Astrocyte of the spinal cord (primary cell): ENCODE data around the gene SPO11.
"Not testable (repeated sequence)": the region's sequence is repeated elsewhere in the genome, so short reads cannot be mapped to it uniquely, and the experiment has no call there.

Source experiments
- DNase-seq: peaks from one replicate; pipeline ENCODE4 v3.0.0; 2011; ENCODE audit warnings: low read depth, low spot score
- H3K4me3 ChIP-seq: 2 replicates; pipeline ENCODE4 v1.5.1; 2011; ENCODE audit warnings: low read depth, mild to moderate bottlenecking, low read length, moderate library complexity
- CTCF ChIP-seq: IDR thresholded peaks from 2 replicates; pipeline ENCODE4 v1.5.1; 2012; ENCODE audit warnings: low read depth, mild to moderate bottlenecking, low read length, inconsistent platforms
- in situ Hi-C: cut with HindIII; loops from 2 replicates; pipeline ENCODE4 v1.10.0; 2017; ENCODE audit warnings: low sequenced_read_pairs

SPO11 gene

GRCh38 chr20:57332105-57333089 is 2.8 kb downstream of the SPO11 start:
- no peak overlapping the region for H3K4me3 ChIP-seq
- in situ Hi-C loops: no loop called here
- no peak for TF ChIP-seq CTCF
- no peak for DNase-seq

GRCh38 chr20:57335392-57335791 is 5.8 kb downstream of the SPO11 start:
- DNase-seq: peak; percentile 16
- no peak for TF ChIP-seq CTCF
- in situ Hi-C loops: no loop called here
- H3K4me3 ChIP-seq: no peak overlapping the region

- H3K4me3 ChIP-seq: no peak overlapping the region
- in situ Hi-C loops: no loop called here
- DNase-seq: no peak
- no peak for TF ChIP-seq CTCF
Measured at GRCh38 chr20:57341663-57342062, 12.1 kb downstream of the SPO11 start.

- no peak overlapping the region for H3K4me3 ChIP-seq
- in situ Hi-C loops: no loop called here
- DNase-seq: no peak
- no peak for TF ChIP-seq CTCF
Measured at GRCh38 chr20:57342829-57343228, 13.2 kb downstream of the SPO11 start.

- DNase-seq: peak; percentile 76
- no peak overlapping the region for H3K4me3 ChIP-seq
- TF ChIP-seq CTCF: peak; percentile 68
- in situ Hi-C loops: no loop called here
Measured at GRCh38 chr20:57346477-57346876, 16.9 kb downstream of the SPO11 start.

- no peak for TF ChIP-seq CTCF
- no peak for DNase-seq
- no peak overlapping the region for H3K4me3 ChIP-seq
- in situ Hi-C loops: no loop called here
Measured at GRCh38 chr20:57347393-57347792, 17.8 kb downstream of the SPO11 start.

GRCh38 chr20:57348200-57348921 is 18.8 kb downstream of the SPO11 start:
- DNase-seq, H3K4me3 ChIP-seq, in situ Hi-C loops: not testable (repeated sequence)

GRCh38 chr20:57348922-57349574 is 19.4 kb downstream of the SPO11 start:
- in situ Hi-C loops, DNase-seq, H3K4me3 ChIP-seq: not testable (repeated sequence)
